Coronary artery (tissue), 2 donors: ENCODE data around the gene UQCC5.

Experiments used
- DNase-seq: peaks from one replicate; pipeline ENCODE4 v3.0.0-alpha.2; 2017; ENCODE audit warnings: low spot score
- H3K27ac ChIP-seq, 2 donors: fragments of 200-600 bp; sonication (generic); one replicate each; pipeline ENCODE4 v1.5.1; 2016 to 2019
- H3K4me3 ChIP-seq: fragments of 200-600 bp; sonication (generic); 2 replicates; pipeline ENCODE4 v1.5.1; 2016; ENCODE audit warnings: mild to moderate bottlenecking, moderate library complexity
- TF ChIP-seq, protein P1 (sequence below): fragments of 200-600 bp; sonication (generic); IDR thresholded peaks from one replicate; pipeline ENCODE4 v1.5.1; 2019; ENCODE audit warnings: antibody characterized with exemption

Gene UQCC5

DNA sequence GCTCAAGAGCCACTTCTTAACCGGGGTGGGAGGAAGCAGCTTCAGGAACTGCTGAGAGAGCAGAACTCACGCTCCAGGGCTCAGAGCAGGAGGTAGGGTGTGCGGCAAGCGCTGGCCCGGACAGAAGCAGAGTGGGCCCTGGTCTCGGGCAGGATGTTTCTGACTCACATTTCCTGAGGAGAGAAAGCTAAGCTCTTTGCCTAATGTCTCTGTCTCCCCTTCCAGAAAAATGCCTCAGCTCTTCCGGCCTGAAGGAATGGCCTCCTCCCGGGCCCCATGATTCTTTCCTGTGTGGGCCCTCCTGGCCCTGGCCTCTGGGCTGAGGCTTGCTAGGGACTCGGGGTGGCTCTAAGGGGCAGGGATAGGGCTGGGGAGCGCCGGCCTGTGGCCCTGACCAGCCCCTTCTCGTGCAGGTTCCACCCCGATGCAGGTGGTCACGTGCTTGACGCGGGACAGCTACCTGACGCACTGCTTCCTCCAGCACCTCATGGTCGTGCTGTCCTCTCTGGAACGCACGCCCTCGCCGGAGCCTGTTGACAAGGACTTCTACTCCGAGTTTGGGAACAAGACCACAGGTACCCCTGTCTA, 45.4 kb upstream of the UQCC5 start:
- Histone ChIP-seq H3K4me3 (no peak overlapping the region), H3K27ac (peak overlapping the region in 1 of 2 donors; percentile 79)
- TF ChIP-seq, protein P1, sequence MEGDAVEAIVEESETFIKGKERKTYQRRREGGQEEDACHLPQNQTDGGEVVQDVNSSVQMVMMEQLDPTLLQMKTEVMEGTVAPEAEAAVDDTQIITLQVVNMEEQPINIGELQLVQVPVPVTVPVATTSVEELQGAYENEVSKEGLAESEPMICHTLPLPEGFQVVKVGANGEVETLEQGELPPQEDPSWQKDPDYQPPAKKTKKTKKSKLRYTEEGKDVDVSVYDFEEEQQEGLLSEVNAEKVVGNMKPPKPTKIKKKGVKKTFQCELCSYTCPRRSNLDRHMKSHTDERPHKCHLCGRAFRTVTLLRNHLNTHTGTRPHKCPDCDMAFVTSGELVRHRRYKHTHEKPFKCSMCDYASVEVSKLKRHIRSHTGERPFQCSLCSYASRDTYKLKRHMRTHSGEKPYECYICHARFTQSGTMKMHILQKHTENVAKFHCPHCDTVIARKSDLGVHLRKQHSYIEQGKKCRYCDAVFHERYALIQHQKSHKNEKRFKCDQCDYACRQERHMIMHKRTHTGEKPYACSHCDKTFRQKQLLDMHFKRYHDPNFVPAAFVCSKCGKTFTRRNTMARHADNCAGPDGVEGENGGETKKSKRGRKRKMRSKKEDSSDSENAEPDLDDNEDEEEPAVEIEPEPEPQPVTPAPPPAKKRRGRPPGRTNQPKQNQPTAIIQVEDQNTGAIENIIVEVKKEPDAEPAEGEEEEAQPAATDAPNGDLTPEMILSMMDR, result no peak
- no peak for DNase-seq

DNA sequence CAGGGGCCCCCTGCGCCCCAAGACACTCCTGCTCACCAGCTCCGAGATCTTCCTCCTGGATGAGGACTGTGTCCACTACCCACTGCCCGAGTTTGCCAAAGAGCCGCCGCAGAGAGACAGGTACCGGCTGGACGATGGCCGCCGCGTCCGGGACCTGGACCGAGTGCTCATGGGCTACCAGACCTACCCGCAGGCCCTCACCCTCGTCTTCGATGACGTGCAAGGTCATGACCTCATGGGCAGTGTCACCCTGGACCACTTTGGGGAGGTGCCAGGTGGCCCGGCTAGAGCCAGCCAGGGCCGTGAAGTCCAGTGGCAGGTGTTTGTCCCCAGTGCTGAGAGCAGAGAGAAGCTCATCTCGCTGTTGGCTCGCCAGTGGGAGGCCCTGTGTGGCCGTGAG, 44.3 kb upstream of the UQCC5 start:
- H3K4me3 ChIP-seq, result peak overlapping the region; percentile 28
- TF ChIP-seq, protein P1, result no peak
- DNase-seq, result no peak
- peak overlapping the region in 1 of 2 donors; percentile 79 for H3K27ac ChIP-seq

DNA sequence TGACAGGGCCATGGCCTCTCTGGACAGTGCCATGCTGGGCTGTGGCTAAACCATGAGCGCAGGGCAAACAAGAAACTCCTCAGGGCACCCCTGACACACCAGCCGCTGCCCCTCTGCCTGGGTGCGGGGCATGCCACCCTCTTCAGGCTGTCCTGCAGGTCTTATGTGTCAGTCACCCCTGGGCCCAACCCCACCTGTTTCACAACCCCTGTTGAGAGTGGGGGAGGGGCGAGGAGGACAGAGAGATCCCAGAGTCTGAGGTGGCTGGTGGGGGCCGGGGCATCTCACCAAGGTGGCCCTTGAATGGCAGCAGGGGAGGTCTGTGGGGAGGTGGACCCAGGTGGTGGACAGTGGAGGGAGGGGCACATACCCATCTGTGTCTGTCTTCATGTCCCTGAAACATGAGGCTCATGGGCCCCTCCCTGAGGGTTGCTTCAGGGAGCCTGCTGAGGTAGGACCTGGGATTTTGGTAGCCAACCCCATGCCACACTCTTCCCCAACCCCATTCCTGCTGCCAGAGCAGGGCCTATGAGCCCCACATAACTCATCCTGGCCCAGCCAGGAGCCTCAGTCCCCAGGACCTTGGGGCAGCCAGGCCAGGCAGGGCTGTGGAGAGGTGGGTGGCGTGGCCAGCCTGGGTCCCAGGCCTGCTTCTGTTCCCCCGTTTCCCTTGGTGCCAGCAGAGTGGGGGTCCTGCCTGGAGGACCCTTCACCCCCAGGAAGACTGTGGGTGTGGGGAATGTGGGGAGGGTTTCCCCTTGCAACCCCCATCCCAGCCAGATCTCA, 43.0 kb upstream of the UQCC5 start:
- TF ChIP-seq, protein P1, result no peak
- DNase-seq, result no peak
- Histone ChIP-seq H3K27ac (peak overlapping the region in 1 of 2 donors; percentile 85), H3K4me3 (no peak overlapping the region)

DNA sequence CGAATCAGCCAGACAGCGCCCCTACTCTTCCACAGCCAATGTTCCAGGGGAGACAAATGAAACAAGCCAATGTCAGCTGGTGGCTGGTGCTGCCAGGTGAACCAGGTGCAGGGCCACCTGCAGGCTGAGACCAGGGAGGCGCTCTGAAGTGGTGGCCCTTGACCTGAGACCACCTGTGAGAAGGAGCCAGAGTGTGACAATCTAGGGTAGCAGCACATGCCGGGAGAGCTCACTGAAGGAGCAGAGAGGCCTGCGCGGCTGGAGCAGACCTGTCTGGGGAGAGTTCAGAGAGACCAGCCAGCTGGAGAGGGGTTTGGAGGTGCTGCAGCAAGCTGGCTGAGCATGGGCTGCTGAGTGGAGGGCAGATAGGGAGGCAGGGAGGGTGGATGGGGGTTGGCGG, 42.0 kb upstream of the UQCC5 start:
- no peak for DNase-seq
- TF ChIP-seq, protein P1, result no peak
- Histone ChIP-seq H3K4me3 (peak overlapping the region; percentile 65), H3K27ac (peak overlapping the region in 1 of 2 donors; percentile 85)

DNA sequence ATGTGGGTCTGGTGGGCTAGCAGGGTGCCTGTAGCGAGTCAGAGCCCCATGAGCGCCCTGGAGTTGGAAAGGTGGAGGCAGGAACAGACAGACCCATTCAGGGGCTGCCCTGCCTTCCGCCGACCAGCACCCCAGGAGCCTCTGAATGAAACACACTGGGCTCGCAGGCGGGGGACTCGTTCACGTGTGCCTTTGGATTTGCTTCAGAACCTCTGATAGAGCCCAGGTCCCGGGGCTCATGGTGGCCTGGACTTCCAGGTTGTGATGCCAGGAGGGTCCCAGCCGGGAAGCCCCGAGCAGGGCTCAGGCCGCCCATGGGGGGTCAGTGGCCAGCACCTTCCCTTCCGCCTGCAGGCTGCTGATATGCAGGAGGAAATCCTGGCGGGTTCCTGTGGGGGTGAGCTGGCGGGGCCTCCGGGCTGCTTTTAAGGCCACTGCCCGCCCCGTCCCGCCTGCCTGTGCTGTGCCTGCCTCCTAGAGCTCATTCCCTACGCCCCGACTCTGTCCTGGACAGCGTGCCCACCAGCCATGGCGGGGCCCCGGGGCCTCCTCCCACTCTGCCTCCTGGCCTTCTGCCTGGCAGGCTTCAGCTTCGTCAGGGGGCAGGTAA, 41.4 kb upstream of the UQCC5 start, which contains the start of gene STAB1:
Gene STAB1 (plus strand): TSS at position 453 of the 610 bp plus-strand sequence. CDS start 76 bp downstream, at position 529.
- TF ChIP-seq, protein P1, result no peak
- peak within 1 kb of the TSS in 1 of 2 donors; percentile 85 for H3K27ac ChIP-seq
- no peak for DNase-seq
- H3K4me3 ChIP-seq, result peak within 1 kb of the TSS; percentile 65

DNA sequence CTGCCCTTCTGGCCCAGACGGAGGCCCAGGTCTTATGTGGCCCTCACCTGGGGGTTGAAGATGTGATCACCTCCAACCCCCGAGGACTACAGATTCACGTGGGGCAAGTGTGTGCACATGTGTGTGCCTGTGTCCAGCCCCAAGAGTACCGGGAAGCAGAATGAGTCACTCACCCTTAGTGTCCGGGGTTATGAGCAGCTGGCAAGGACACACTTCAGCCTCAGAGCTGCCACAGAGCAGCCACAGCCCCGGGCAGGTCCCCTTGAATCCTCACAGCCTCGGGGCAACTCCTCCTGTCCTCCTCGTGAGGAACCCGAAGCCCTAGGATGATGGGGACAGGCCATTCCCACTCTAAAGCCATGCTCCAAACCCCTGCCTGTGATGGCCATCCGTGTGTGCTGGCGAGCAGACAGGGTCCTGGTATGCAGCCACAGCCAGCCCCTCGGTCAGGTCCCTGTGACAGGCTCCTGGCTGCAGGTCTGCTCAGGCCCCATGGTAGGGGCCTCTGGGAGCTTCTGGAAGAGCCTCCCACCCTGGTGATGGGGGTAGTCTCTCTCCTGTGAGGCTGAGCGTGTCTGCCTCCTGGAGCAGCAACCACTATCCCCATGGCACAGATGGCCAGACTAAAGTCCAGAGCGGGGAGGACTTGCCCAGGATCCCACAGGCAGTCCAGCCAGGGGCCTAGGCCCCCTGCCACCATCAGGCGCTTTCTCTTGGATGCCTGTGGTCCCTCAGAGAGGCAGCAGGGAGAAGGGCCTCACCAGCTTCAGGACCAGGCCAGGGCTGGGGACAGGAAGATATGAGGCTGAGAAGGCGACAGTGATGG, 40.4 kb upstream of the UQCC5 start:
- DNase-seq, result no peak
- Histone ChIP-seq H3K27ac (peak overlapping the region in 1 of 2 donors; percentile 85), H3K4me3 (peak overlapping the region; percentile 65)

More for the DNA sequence above, 40.4 kb upstream of the UQCC5 start:
- TF ChIP-seq, protein P1, result no peak
